ENCODE data around the gene MST1R. TPM values are rescaled to one million over a fixed set of nuclear protein-coding genes. Genes with fewer than 3 reads are reported as not detected.

Gene MST1R
- total RNA-seq, 1 donor, result 0.72 TPM

DNA sequence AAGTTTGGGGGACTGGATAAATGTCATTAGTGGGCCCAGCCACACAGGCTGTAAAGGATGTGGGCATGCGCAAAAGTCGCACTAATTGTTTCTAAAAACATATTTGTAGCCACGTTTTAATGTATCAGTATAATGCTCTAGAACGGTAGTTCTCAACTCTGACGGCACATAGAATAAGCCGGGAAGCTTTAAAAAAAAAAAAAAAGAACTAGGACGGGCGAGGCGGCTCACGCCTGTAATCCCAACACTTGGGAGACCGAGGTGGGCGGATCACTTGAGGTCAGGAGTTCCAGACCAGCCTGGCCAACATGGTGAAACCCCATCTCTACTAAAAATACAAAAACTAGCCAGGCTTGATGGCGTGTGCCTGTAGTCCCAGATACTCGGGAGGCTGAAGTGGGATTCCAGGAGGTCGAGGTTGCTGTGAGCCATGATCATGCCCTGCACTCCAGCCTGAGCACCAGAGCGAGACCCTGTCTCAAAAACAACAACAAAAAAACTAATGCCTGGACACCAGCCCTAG lies 26.6 kb upstream of the MST1R start:
- H4K20me1 ChIP-seq (ENCODE audit: insufficient read depth, low read length), result no peaks in the 10 kb centered on the region
- DNase-seq (ENCODE audit: insufficient read length, low spot score, missing footprints), result peak; percentile 51
- H3K27ac ChIP-seq (ENCODE audit: low read depth, low read length), result peak overlapping the region; percentile 59
- peaks cover 17% of the 10 kb centered on the region for H3K79me2 ChIP-seq (ENCODE audit: insufficient read depth, low read length)
- no peaks in the 10 kb centered on the region for H3K36me3 ChIP-seq (ENCODE audit: insufficient read depth, low read length)
- peaks cover 20% of the 10 kb centered on the region for H3K4me1 ChIP-seq (ENCODE audit: insufficient read depth, low read length)
- H3K27me3 ChIP-seq (ENCODE audit: insufficient read depth, low read length), result no peaks in the 10 kb centered on the region
- H3K9me3 ChIP-seq (ENCODE audit: low read depth, low read length), result no peaks in the 10 kb centered on the region
- peak overlapping the region; percentile 97 for H3K4me3 ChIP-seq (ENCODE audit: insufficient read depth, low read length)
- TF ChIP-seq, protein P1, sequence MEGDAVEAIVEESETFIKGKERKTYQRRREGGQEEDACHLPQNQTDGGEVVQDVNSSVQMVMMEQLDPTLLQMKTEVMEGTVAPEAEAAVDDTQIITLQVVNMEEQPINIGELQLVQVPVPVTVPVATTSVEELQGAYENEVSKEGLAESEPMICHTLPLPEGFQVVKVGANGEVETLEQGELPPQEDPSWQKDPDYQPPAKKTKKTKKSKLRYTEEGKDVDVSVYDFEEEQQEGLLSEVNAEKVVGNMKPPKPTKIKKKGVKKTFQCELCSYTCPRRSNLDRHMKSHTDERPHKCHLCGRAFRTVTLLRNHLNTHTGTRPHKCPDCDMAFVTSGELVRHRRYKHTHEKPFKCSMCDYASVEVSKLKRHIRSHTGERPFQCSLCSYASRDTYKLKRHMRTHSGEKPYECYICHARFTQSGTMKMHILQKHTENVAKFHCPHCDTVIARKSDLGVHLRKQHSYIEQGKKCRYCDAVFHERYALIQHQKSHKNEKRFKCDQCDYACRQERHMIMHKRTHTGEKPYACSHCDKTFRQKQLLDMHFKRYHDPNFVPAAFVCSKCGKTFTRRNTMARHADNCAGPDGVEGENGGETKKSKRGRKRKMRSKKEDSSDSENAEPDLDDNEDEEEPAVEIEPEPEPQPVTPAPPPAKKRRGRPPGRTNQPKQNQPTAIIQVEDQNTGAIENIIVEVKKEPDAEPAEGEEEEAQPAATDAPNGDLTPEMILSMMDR (IDR thresholded peaks at IDR 0.05; ENCODE audit: extremely low read depth, low read depth, low read length), result no peak
- H2AFZ ChIP-seq (ENCODE audit: low read length), result peak overlapping the region; percentile 88
- H3K4me2 ChIP-seq (ENCODE audit: insufficient read depth, low read length), result peak overlapping the region; percentile 80

DNA sequence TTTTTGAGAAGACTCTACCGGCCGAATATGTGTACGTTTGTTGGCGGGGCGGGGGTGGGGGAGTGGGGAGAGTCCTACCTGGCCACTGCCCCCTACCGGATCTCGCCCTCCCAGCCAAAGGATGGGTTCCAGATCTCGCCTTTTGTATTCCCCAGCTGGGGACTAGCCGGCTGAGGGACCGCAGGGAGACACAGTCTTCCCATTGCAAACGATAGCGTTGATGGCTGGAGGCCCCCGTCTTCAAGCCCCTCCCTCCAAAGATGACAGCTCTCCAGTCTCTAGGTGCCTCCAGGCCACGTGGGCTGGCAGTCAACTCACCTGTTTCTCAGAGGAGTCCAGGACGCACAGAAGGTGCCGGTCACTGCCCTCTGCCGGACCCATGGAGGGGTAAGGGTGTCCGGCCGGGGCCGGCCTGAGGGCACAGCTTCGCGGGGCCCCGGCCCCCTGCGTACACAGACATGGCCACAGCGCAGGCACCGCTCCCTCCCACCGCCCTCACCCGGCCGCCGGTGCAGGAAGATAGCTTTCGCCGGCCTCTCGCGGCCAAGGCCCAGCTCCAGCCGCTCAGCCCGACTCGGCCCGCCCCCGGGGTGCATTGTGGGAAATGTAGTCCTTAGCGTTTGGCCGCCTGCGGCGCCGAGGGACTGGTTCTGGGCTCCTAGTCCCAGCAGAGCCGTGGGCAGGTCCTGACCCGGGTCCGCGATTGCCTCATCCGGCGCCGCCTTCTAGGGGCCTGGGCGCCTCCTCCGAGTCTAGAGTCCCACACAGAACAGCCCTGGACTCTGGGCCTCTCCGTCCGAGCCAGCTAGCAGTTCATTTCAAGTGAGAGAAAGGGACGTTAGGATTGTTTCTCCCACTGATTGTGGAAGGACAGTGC lies 25.9 kb upstream of the MST1R start, which contains the start of gene MON1A:
TSS of gene MON1A (minus strand) at position 521 of the 877 bp plus-strand sequence. CDS start 16,465 bp downstream, outside the sequence.
- Histone ChIP-seq H4K20me1 (ENCODE audit: insufficient read depth, low read length) (no peaks in the 10 kb centered on the region), H2AFZ (ENCODE audit: low read length) (peak within 1 kb of the TSS; percentile 98), H3K9me3 (ENCODE audit: low read depth, low read length) (no peaks in the 10 kb centered on the region), H3K27ac (ENCODE audit: low read depth, low read length) (peak within 1 kb of the TSS; percentile 59), H3K4me2 (ENCODE audit: insufficient read depth, low read length) (peak within 1 kb of the TSS; percentile 80), H3K4me1 (ENCODE audit: insufficient read depth, low read length) (peaks cover 25% of the 10 kb centered on the region), H3K79me2 (ENCODE audit: insufficient read depth, low read length) (peaks cover 17% of the 10 kb centered on the region), H3K27me3 (ENCODE audit: insufficient read depth, low read length) (no peaks in the 10 kb centered on the region), H3K36me3 (ENCODE audit: insufficient read depth, low read length) (no peaks in the 10 kb centered on the region), H3K4me3 (ENCODE audit: insufficient read depth, low read length) (peak within 1 kb of the TSS; percentile 97)
- TF ChIP-seq, protein P1 (IDR thresholded peaks at IDR 0.05; ENCODE audit: extremely low read depth, low read depth, low read length), result no peak
- peak; percentile 96 for DNase-seq (ENCODE audit: insufficient read length, low spot score, missing footprints)

DNA sequence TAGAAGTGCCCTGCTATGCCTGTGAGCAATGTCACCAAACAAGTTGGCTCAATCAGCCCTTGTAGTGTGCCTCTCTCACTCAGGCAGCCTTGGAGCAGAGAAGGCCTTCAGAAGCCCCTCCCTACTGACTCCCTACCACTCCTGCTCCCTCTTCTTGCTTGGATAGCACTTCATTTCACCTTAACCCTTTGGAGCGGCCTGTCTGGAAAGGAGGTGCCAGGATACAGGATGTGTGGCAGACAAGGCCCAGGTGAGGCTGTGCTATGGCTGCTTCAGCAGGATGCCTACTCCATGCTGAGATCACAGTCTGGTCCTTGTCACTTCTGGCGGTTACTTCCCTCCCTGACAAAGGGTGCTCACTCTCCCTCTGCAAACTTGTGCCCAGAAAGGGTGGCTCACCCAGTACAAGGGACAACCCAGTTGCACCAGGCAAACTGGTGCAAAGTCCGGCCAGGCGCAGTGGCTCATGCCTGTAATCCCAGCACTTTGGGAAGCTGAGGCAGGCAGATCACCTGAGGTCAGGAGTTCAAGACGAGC lies 24.9 kb upstream of the MST1R start:
- Histone ChIP-seq H3K4me3 (ENCODE audit: insufficient read depth, low read length) (peak overlapping the region; percentile 97), H3K27ac (ENCODE audit: low read depth, low read length) (no peak overlapping the region), H2AFZ (ENCODE audit: low read length) (no peak overlapping the region), H3K27me3 (ENCODE audit: insufficient read depth, low read length) (no peaks in the 10 kb centered on the region), H4K20me1 (ENCODE audit: insufficient read depth, low read length) (no peaks in the 10 kb centered on the region), H3K79me2 (ENCODE audit: insufficient read depth, low read length) (peaks cover 20% of the 10 kb centered on the region), H3K36me3 (ENCODE audit: insufficient read depth, low read length) (no peaks in the 10 kb centered on the region), H3K4me2 (ENCODE audit: insufficient read depth, low read length) (peak overlapping the region; percentile 80), H3K4me1 (ENCODE audit: insufficient read depth, low read length) (peaks cover 26% of the 10 kb centered on the region), H3K9me3 (ENCODE audit: low read depth, low read length) (no peaks in the 10 kb centered on the region)
- DNase-seq (ENCODE audit: insufficient read length, low spot score, missing footprints), result no peak
- TF ChIP-seq, protein P1 (IDR thresholded peaks at IDR 0.05; ENCODE audit: extremely low read depth, low read depth, low read length), result no peak

GRCh38 chr3:49927798-49928197 lies 24.1 kb upstream of the MST1R start:
- no peak overlapping the region for H3K4me3 ChIP-seq (ENCODE audit: insufficient read depth, low read length)
- no peak overlapping the region for H3K4me2 ChIP-seq (ENCODE audit: insufficient read depth, low read length)
- no peak overlapping the region for H2AFZ ChIP-seq (ENCODE audit: low read length)
- TF ChIP-seq, protein P1 (IDR thresholded peaks at IDR 0.05; ENCODE audit: extremely low read depth, low read depth, low read length), result no peak
- H3K4me1 ChIP-seq (ENCODE audit: insufficient read depth, low read length), result peaks cover 26% of the 10 kb centered on the region
- H3K27me3 ChIP-seq (ENCODE audit: insufficient read depth, low read length), result no peaks in the 10 kb centered on the region
- peaks cover 20% of the 10 kb centered on the region for H3K79me2 ChIP-seq (ENCODE audit: insufficient read depth, low read length)
- no peaks in the 10 kb centered on the region for H3K36me3 ChIP-seq (ENCODE audit: insufficient read depth, low read length)
- DNase-seq (ENCODE audit: insufficient read length, low spot score, missing footprints), result peak; percentile 2
- no peaks in the 10 kb centered on the region for H3K9me3 ChIP-seq (ENCODE audit: low read depth, low read length)
- no peak overlapping the region for H3K27ac ChIP-seq (ENCODE audit: low read depth, low read length)
- H4K20me1 ChIP-seq (ENCODE audit: insufficient read depth, low read length), result no peaks in the 10 kb centered on the region

Measured in osteoblast (primary cell).